Measurements from ENCODE around the gene PCDHB10. TPM values are rescaled to one million over a fixed set of nuclear protein-coding genes. Genes with fewer than 3 reads are reported as not detected.
A peak's percentile ranks its signal among the peaks of the same experiment; 100 is the strongest.
"Not testable (repeated sequence)": the region's sequence is repeated elsewhere in the genome, so short reads cannot be mapped to it uniquely, and the experiment has no call there.

PCDHB10 gene
- total and polyA plus RNA-seq, 9 of the 15 experiments (the other 6 are each of a cell fraction or from before 2014, with no cell fraction given) = not detected

DNA sequence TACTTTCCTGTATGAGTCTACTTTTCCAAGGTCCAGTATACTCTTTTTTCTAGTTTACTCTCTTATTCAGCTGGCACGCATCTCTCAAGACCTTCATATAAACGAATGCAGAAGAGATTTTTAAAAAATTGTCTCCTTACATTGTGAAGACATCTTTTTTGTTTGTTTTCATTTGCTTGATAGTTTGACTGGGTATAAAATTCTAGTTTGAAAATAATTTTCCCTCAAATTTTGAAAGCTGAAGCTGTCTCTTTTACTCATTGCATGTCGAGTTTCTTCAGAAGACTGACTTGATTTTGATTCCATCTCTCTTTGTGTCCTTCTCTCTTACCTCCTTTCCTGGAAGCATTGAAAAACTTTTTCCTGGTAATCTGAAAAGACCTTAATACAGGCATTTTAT lies 4.2 kb downstream of the PCDHB10 start:
- no peaks in the 10 kb centered on the region for H3K9me1 ChIP-seq (ENCODE audit: control insufficient read depth, insufficient read depth, low read length)
- H4K20me1 ChIP-seq (replicated peaks; ENCODE audit: control insufficient read depth, insufficient read depth, low read length) = no peaks in the 10 kb centered on the region
- no peak overlapping the region for H3K4me3 ChIP-seq
- no peak overlapping the region for H3K9ac ChIP-seq (ENCODE audit: insufficient read depth in 1 of 2, low read depth in 2 of 2, low read length in 2 of 2)
- no peak for DNase-seq (ENCODE audit: extremely low read depth in 1 of 4, low spot score in 3 of 4)
- FAIRE-seq = no peak
- no peak for ATAC-seq
- WGBS (ENCODE audit: insufficient coverage, low coverage, missing lambda C conversion rate) = 0% methylated on average over 3 of the region's 3 CpGs
- no peak overlapping the region for H3K4me2 ChIP-seq (ENCODE audit: insufficient read depth, low read length)
- H3K27ac ChIP-seq (ENCODE audit: extremely low read depth, low read depth, low read length) = no peak overlapping the region
- no peaks in the 10 kb centered on the region for H3K36me3 ChIP-seq (ENCODE audit: control insufficient read depth, insufficient read depth, low read length)
- no peaks in the 10 kb centered on the region for H3K9me3 ChIP-seq (replicated peaks; ENCODE audit: control insufficient read depth, insufficient read depth, low read depth, low read length)
- no peaks in the 10 kb centered on the region for H3K27me3 ChIP-seq (ENCODE audit: control insufficient read depth in 2 of 2, insufficient read depth in 2 of 2, low read length in 2 of 2)
- in situ Hi-C loops (cut with MboI) = no loop called here
- BruUV-seq (replicated peaks) = no TSS peak
- no peak overlapping the region for H2AFZ ChIP-seq (ENCODE audit: low read depth, low read length)
- no peaks in the 10 kb centered on the region for H3K79me2 ChIP-seq (ENCODE audit: control insufficient read depth, insufficient read depth, low read length)
- peak; percentile 73; the same call in 1 of the 2 replicates for TF ChIP-seq ZFP1 (CRISPR knock-in tag; IDR thresholded peaks at IDR 0.05)
- TF ChIP-seq ELF2 (CRISPR knock-in tag; IDR thresholded peaks at IDR 0.05) = no peak
- TF ChIP-seq NFATC3 (IDR thresholded peaks at IDR 0.05) = no peak
- no peaks in the 10 kb centered on the region for H3K4me1 ChIP-seq (replicated peaks in 1 of 2; ENCODE audit: control insufficient read depth in 2 of 2, insufficient read depth in 2 of 2, low read length in 2 of 2)
- ChIA-PET POLR2A (interaction anchor here (0.6 to 1.0 kb wide), 2 partner anchors 47 to 65 kb away, joined by 3 read pairs; no protein-coding TSS in a partner anchor), CTCF (ENCODE audit: low intra/inter-chr PET ratio) (no interaction called here)
- intact Hi-C loops (cut with micrococcal nuclease) = no loop called here

DNA sequence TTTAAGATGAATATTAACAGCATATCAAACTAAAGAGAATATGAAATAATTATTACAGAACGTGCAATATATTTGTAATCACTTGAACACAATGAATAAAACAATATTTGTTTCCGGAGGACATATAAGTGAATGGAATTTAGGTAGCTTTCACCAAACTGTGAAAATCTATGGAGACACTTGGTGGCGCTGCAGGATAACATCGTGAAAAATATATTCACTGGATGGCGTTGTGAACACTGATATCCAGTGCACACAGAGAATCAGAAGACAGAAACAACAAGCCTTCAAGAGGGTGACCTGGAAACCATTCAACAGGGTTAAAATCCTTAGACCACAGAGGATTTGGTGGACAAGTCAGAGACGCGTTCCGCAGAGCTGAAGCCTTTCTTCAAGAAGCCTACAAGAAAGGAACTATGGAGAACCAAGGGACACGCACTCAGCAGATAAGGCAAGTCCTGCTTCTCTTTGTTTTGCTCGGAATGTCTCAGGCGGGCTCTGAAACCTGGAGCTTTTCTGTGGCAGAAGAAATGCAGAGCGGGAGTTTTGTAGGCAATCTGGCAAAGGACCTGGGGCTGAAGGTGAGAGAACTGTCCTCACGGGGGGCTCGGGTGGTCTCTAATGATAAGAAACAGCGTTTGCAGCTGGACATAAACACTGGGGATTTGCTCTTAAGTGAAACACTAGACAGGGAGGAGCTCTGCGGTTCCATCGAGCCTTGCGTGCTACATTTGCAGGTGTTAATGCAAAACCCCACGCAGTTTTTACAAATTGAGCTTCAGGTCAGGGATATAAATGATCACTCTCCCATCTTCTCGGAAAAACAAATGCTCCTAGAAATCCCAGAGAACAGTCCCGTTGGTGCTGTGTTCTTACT lies 7.4 kb downstream of the PCDHB10 start, which contains the start of gene PCDHB11:
Gene PCDHB11 (plus strand): TSS at position 269 of the 877 bp plus-strand sequence. CDS start 148 bp downstream, at position 417.
- CTCF ChIA-PET (ENCODE audit: low intra/inter-chr PET ratio) = interaction anchor here (0.6 to 1.1 kb wide), 2 partner anchors 365 to 679 kb away, joined by 3 read pairs; partner anchors contain the start of gene PCDH1
- FAIRE-seq (no peak), DNase-seq (ENCODE audit: extremely low read depth in 1 of 4, low spot score in 3 of 4) (peak in 1 of 4 experiments; percentile 4), ATAC-seq (no peak)
- H3K79me2 ChIP-seq (ENCODE audit: control insufficient read depth, insufficient read depth, low read length) = no peaks in the 10 kb centered on the region
- no peak within 1 kb of the TSS for H3K4me3 ChIP-seq
- intact Hi-C loops (cut with micrococcal nuclease) (no loop called here), in situ Hi-C loops (cut with MboI) (loop anchor here (25.0 kb wide), 1 partner anchor 938 kb away; no protein-coding TSS in a partner anchor)
- no peaks in the 10 kb centered on the region for H4K20me1 ChIP-seq (replicated peaks; ENCODE audit: control insufficient read depth, insufficient read depth, low read length)
- no peak within 1 kb of the TSS for H3K9ac ChIP-seq (ENCODE audit: insufficient read depth in 1 of 2, low read depth in 2 of 2, low read length in 2 of 2)
- POLR2A ChIA-PET = no interaction called here
- H3K27ac ChIP-seq (ENCODE audit: extremely low read depth, low read depth, low read length) = no peak within 1 kb of the TSS
- no TSS peak for BruUV-seq (replicated peaks)
- no peaks in the 10 kb centered on the region for H3K9me1 ChIP-seq (ENCODE audit: control insufficient read depth, insufficient read depth, low read length)
- H3K4me2 ChIP-seq (ENCODE audit: insufficient read depth, low read length) = no peak within 1 kb of the TSS
- H3K27me3 ChIP-seq (ENCODE audit: control insufficient read depth in 2 of 2, insufficient read depth in 2 of 2, low read length in 2 of 2) = no peaks in the 10 kb centered on the region
- TF ChIP-seq ZC3H4 (CRISPR knock-in tag; IDR thresholded peaks at IDR 0.05; ENCODE audit: borderline replicate concordance) (no peak), CTCF (IDR thresholded peaks at IDR 0.05 in 2 of 3, conservative IDR thresholded peaks at IDR 0.05 in 1 of 3; ENCODE audit: insufficient read depth in 2 of 3, low read depth in 1 of 3, low read length in 3 of 3) (peak; percentile 22 to 42 (median 26); a peak in 3 of 6 replicates), BCL6 (CRISPR knock-in tag; IDR thresholded peaks at IDR 0.05) (no peak)
- H2AFZ ChIP-seq (ENCODE audit: low read depth, low read length) = no peak within 1 kb of the TSS
- 1% methylated on average over 21 of the region's 21 CpGs for WGBS (ENCODE audit: insufficient coverage, low coverage, missing lambda C conversion rate)
- H3K4me1 ChIP-seq (replicated peaks in 1 of 2; ENCODE audit: control insufficient read depth in 2 of 2, insufficient read depth in 2 of 2, low read length in 2 of 2) = no peaks in the 10 kb centered on the region
- H3K36me3 ChIP-seq (ENCODE audit: control insufficient read depth, insufficient read depth, low read length) = no peaks in the 10 kb centered on the region
- no peaks in the 10 kb centered on the region for H3K9me3 ChIP-seq (replicated peaks; ENCODE audit: control insufficient read depth, insufficient read depth, low read depth, low read length)

GRCh38 chr5:141201126-141201525 lies 9.0 kb downstream of the PCDHB10 start:
- H3K36me3 ChIP-seq (ENCODE audit: control insufficient read depth, insufficient read depth, low read length); H3K9me1 ChIP-seq (ENCODE audit: control insufficient read depth, insufficient read depth, low read length); FAIRE-seq; H3K9me3 ChIP-seq (replicated peaks; ENCODE audit: control insufficient read depth, insufficient read depth, low read depth, low read length); H3K27me3 ChIP-seq (ENCODE audit: control insufficient read depth in 2 of 2, insufficient read depth in 2 of 2, low read length in 2 of 2); H3K79me2 ChIP-seq (ENCODE audit: control insufficient read depth, insufficient read depth, low read length); H2AFZ ChIP-seq (ENCODE audit: low read depth, low read length); H3K4me3 ChIP-seq; ATAC-seq; H4K20me1 ChIP-seq (replicated peaks; ENCODE audit: control insufficient read depth, insufficient read depth, low read length); H3K4me2 ChIP-seq (ENCODE audit: insufficient read depth, low read length); CTCF ChIA-PET (ENCODE audit: low intra/inter-chr PET ratio); H3K4me1 ChIP-seq (replicated peaks in 1 of 2; ENCODE audit: control insufficient read depth in 2 of 2, insufficient read depth in 2 of 2, low read length in 2 of 2); intact Hi-C loops (cut with micrococcal nuclease); BruUV-seq (replicated peaks); POLR2A ChIA-PET; H3K9ac ChIP-seq (ENCODE audit: insufficient read depth in 1 of 2, low read depth in 2 of 2, low read length in 2 of 2); DNase-seq (ENCODE audit: extremely low read depth in 1 of 4, low spot score in 3 of 4); H3K27ac ChIP-seq (ENCODE audit: extremely low read depth, low read depth, low read length): not testable (repeated sequence)
- in situ Hi-C loops (cut with MboI) = loop anchor here (25.0 kb wide), 1 partner anchor 936 kb away; no protein-coding TSS in a partner anchor
- 7% methylated on average over 13 of the region's 38 CpGs for WGBS (ENCODE audit: insufficient coverage, low coverage, missing lambda C conversion rate)

Data from K562 (cell line).